Liver (tissue), 9 donors: ENCODE data around the gene ERC1. TPM values are rescaled to one million over a fixed set of nuclear protein-coding genes. Genes with fewer than 3 reads are reported as not detected.

Source experiments
- DNase-seq: peaks from one replicate; pipeline ENCODE4 v3.0.0-alpha.2; 2017; ENCODE audit warnings: low spot score
- H3K27ac ChIP-seq, 2 donors: one replicate each; pipeline ENCODE4 v1.7.0; 2013; ENCODE audit warnings: inconsistent platforms in 2 of 2, low read length in 2 of 2, control low read depth in 1 of 2, low read depth in 1 of 2, mild to moderate bottlenecking in 1 of 2
- H3K27me3 ChIP-seq, 4 donors: one replicate each; pipeline versions ENCODE4 v1.6.1 to v1.7.0; 2013; ENCODE audit warnings: low read length in 3 of 4, inconsistent platforms in 1 of 4, mild to moderate bottlenecking in 1 of 4, moderate library complexity in 1 of 4; ENCODE audit not compliant: control insufficient read depth in 4 of 4, insufficient read depth in 4 of 4
- H3K36me3 ChIP-seq, 4 donors: one replicate each; pipeline versions ENCODE4 v1.6.1 to v1.7.0; 2013; ENCODE audit warnings: low read length in 3 of 4, mild to moderate bottlenecking in 3 of 4, low read depth in 1 of 4, moderate library complexity in 1 of 4; ENCODE audit not compliant: control insufficient read depth in 4 of 4, insufficient read depth in 3 of 4
- H3K4me1 ChIP-seq, 4 donors: one replicate each; pipeline versions ENCODE4 v1.6.1 to v1.7.0; 2013; ENCODE audit warnings: low read length in 3 of 4, mild to moderate bottlenecking in 3 of 4, moderate library complexity in 1 of 4; ENCODE audit not compliant: control insufficient read depth in 4 of 4, insufficient read depth in 4 of 4
- H3K4me3 ChIP-seq, 3 donors: one replicate each; pipeline versions ENCODE4 v1.6.1 to v1.7.0; 2013; ENCODE audit warnings: low read length in 3 of 3, control low read depth in 1 of 3, low read depth in 1 of 3, mild to moderate bottlenecking in 1 of 3
- H3K9ac ChIP-seq, 2 donors: one replicate each; pipeline ENCODE4 v1.7.0; 2013; ENCODE audit warnings: low read length in 2 of 2, mild to moderate bottlenecking in 2 of 2, moderate library complexity in 2 of 2, control low read depth in 1 of 2, low read depth in 1 of 2
- H3K9me3 ChIP-seq, 4 donors: one replicate each; pipeline versions ENCODE4 v1.6.1 to v1.7.0; 2013; ENCODE audit warnings: low read length in 3 of 4; ENCODE audit not compliant: control insufficient read depth in 4 of 4
- EGR1 ChIP-seq, 2 donors: IDR thresholded peaks; 2 replicates each; pipeline ENCODE4 v1.6.1; 2016 to 2018; ENCODE audit warnings: antibody characterized with exemption in 2 of 2, low read depth in 2 of 2
- FOXA1 ChIP-seq: IDR thresholded peaks from 2 replicates; pipeline ENCODE4 v1.6.1; 2016; ENCODE audit warnings: antibody characterized with exemption
- FOXA2 ChIP-seq: IDR thresholded peaks from 2 replicates; pipeline ENCODE4 v1.6.1; 2016; ENCODE audit warnings: antibody characterized with exemption
- GABPA ChIP-seq, 2 donors: IDR thresholded peaks in 1 of 2; conservative IDR thresholded peaks in 1 of 2; 2 replicates each; pipeline ENCODE4 v1.6.1; 2016; ENCODE audit warnings: antibody characterized with exemption in 2 of 2, mild to moderate bottlenecking in 1 of 2, moderate library complexity in 1 of 2
- HNF4A ChIP-seq, 2 donors: conservative IDR thresholded peaks; 2 replicates each; pipeline ENCODE4 v1.6.1; 2016; ENCODE audit warnings: antibody characterized with exemption in 2 of 2, mild to moderate bottlenecking in 2 of 2
- HNF4G ChIP-seq: IDR thresholded peaks from 2 replicates; pipeline ENCODE4 v1.6.1; 2016; ENCODE audit warnings: antibody characterized with exemption
- JUND ChIP-seq, 2 donors: IDR thresholded peaks; 2 replicates each; pipeline ENCODE4 v1.6.1; 2016; ENCODE audit warnings: antibody characterized with exemption in 2 of 2
- NR2F2 ChIP-seq: IDR thresholded peaks from 2 replicates; pipeline ENCODE4 v1.6.1; 2016; ENCODE audit warnings: antibody characterized with exemption
- RAD21 ChIP-seq, 2 donors: IDR thresholded peaks; 2 replicates each; pipeline ENCODE4 v1.6.1; 2016; ENCODE audit warnings: antibody characterized with exemption in 2 of 2, mild to moderate bottlenecking in 2 of 2
- RXRA ChIP-seq, 2 donors: IDR thresholded peaks; 2 replicates each; pipeline ENCODE4 v1.6.1; 2017 to 2018; ENCODE audit warnings: antibody characterized with exemption in 2 of 2, mild to moderate bottlenecking in 1 of 2
- SP1 ChIP-seq: IDR thresholded peaks from 2 replicates; pipeline ENCODE4 v1.6.1; 2018; ENCODE audit warnings: antibody characterized with exemption, mild to moderate bottlenecking
- TAF1 ChIP-seq: conservative IDR thresholded peaks from 2 replicates; pipeline ENCODE4 v1.6.1; 2016; ENCODE audit warnings: antibody characterized with exemption, mild to moderate bottlenecking
- YY1 ChIP-seq: IDR thresholded peaks from 2 replicates; pipeline ENCODE4 v1.6.1; 2016; ENCODE audit warnings: antibody characterized with exemption, mild to moderate bottlenecking
- WGBS: extraction: QIAGEN DNeasy Blood & Tissue Kit; methylation state at CpG from one replicate; pipeline ENCODE4 v1.1.7; 2013; 5-methylcytosine and 5-hydroxymethylcytosine counted together
- polyA plus RNA-seq, 2 donors: library from polyadenylated mRNA; stranded (reverse) in 1 of 2; unstranded in 1 of 2; fragments of 200-250 nt in 1 of 2; fragments of >200 nt in 1 of 2; fragmentation: Nextera tagmentation in 1 of 2; extraction: Ambion mirVana in 1 of 2; gene quantifications; one replicate each; pipeline versions ENCODE4 v1.2.1 to v1.2.3, GENCODE V29; 2013 to 2015
- total RNA-seq, 2 donors: library from RNA; depleted of rRNA; stranded (reverse); fragments of >200 nt; gene quantifications; one replicate each; pipeline ENCODE4 v1.2.3, GENCODE V29; 2014
- TF ChIP-seq, protein P1 (sequence below): IDR thresholded peaks from 2 replicates; pipeline ENCODE4 v1.6.1; 2016; ENCODE audit warnings: antibody characterized with exemption
- TF ChIP-seq, protein P2 (sequence below): IDR thresholded peaks from 2 replicates; pipeline ENCODE4 v1.6.1; 2016; ENCODE audit warnings: antibody characterized with exemption
- TF ChIP-seq, protein P3 (sequence below): IDR thresholded peaks from 2 replicates; pipeline ENCODE4 v1.6.1; 2016; ENCODE audit warnings: antibody characterized with exemption
- TF ChIP-seq, protein P4 (sequence below): IDR thresholded peaks from 2 replicates; pipeline ENCODE4 v1.6.1; 2016; ENCODE audit warnings: antibody characterized with exemption, mild to moderate bottlenecking
- TF ChIP-seq, protein P5 (sequence below): fragments of 150-350 bp; IDR thresholded peaks from 2 replicates; pipeline ENCODE4 v1.5.1; 2017; ENCODE audit warnings: improper control_type of control experiment, low read depth, low read length; ENCODE audit not compliant: missing input control
- donor health status: healthy.
- donor health status: healthy.
- donor health status: healthy.
- donor health status: healthy.
- donor health status: healthy.

Gene ERC1
- total and polyA plus RNA-seq, 4 donors: 6.2 to 50.2 (median 10.3) TPM

DNA sequence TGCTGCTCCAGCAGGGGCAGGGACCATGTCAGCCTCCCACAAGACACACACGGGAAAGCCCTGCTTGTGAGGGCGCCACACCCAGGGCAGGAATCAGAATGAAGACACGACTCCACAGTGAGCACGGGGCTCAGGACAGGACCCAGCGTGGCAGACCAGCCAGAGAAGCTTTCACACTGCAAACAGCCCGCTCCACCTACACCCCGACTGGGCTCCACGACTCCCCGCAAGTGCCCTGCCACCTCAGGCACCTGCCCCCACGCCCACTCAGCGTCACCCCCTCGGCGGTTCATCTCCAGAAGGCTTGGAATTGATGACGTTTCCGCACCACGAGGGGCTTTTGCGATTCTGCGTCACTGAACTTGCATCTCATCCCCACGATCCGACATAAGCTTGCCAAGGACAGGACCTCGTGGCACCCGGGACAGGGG is 512.3 kb downstream of the ERC1 start:
- WGBS: 89% methylated on average over 22 of the region's 22 CpGs
- TF ChIP-seq HNF4G (no peak), TAF1 (no peak), FOXA2 (no peak), GABPA (IDR thresholded peaks at IDR 0.05 in 1 of 2, conservative IDR thresholded peaks at IDR 0.05 in 1 of 2) (no peak), NR2F2 (no peak), RXRA (IDR thresholded peaks at IDR 0.05) (no peak), YY1 (no peak), SP1 (no peak)
- TF ChIP-seq, protein P1, sequence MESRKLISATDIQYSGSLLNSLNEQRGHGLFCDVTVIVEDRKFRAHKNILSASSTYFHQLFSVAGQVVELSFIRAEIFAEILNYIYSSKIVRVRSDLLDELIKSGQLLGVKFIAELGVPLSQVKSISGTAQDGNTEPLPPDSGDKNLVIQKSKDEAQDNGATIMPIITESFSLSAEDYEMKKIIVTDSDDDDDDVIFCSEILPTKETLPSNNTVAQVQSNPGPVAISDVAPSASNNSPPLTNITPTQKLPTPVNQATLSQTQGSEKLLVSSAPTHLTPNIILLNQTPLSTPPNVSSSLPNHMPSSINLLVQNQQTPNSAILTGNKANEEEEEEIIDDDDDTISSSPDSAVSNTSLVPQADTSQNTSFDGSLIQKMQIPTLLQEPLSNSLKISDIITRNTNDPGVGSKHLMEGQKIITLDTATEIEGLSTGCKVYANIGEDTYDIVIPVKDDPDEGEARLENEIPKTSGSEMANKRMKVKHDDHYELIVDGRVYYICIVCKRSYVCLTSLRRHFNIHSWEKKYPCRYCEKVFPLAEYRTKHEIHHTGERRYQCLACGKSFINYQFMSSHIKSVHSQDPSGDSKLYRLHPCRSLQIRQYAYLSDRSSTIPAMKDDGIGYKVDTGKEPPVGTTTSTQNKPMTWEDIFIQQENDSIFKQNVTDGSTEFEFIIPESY: no peak
- TF ChIP-seq, protein P2, sequence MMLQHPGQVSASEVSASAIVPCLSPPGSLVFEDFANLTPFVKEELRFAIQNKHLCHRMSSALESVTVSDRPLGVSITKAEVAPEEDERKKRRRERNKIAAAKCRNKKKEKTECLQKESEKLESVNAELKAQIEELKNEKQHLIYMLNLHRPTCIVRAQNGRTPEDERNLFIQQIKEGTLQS: no peak
- no peak overlapping the region for H3K9ac ChIP-seq
- no peaks in the 10 kb centered on the region for H3K9me3 ChIP-seq
- H3K36me3 ChIP-seq: no peaks in the 10 kb centered on the region
- no peak overlapping the region for H3K4me3 ChIP-seq
- H3K27me3 ChIP-seq: no peaks in the 10 kb centered on the region
- H3K4me1 ChIP-seq: no peaks in the 10 kb centered on the region
- no peak overlapping the region for H3K27ac ChIP-seq
- DNase-seq: no peak

DNA sequence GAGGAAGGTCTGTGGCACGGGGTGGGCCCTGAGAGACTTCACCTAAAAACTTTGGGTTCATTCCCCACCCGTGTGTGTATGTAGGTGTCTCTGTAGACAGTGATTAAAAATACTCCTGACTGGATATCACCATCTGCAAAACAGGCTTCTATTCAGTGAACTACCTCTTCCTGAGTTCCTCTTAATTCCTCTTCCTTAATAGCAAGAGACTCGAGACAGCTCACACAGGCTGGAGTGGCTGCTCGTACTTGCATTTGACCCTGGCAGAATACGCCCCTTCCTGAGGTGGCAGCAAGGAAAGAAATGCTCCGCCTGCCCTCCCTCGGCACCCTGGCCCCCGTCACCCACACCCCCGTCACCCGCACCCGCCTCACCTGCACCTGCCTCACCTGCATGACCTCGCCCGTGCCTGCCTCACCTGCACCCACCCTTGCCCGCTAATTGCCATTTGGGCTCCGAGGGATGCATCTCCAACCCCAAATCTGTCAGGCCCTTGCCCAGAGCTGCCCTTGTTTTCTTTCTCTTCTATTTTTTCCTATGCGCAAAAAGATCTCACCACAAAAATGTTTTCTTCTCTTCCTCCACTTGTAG is 513.4 kb downstream of the ERC1 start:
- Histone ChIP-seq H3K4me3 (no peak overlapping the region), H3K9me3 (no peaks in the 10 kb centered on the region), H3K9ac (no peak overlapping the region), H3K4me1 (no peaks in the 10 kb centered on the region), H3K27ac (no peak overlapping the region), H3K27me3 (no peaks in the 10 kb centered on the region), H3K36me3 (no peaks in the 10 kb centered on the region)
- 77% methylated on average over 16 of the region's 16 CpGs for WGBS
- TF ChIP-seq, protein P3, sequence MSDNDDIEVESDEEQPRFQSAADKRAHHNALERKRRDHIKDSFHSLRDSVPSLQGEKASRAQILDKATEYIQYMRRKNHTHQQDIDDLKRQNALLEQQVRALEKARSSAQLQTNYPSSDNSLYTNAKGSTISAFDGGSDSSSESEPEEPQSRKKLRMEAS: no peak
- TF ChIP-seq SP1 (no peak), HNF4G (no peak), YY1 (no peak), FOXA1 (no peak), EGR1 (IDR thresholded peaks at IDR 0.05; ENCODE audit: low read depth in 2 of 2) (no peak), JUND (IDR thresholded peaks at IDR 0.05) (no peak), RXRA (IDR thresholded peaks at IDR 0.05) (no peak), TAF1 (no peak), FOXA2 (no peak), RAD21 (IDR thresholded peaks at IDR 0.05) (no peak), GABPA (IDR thresholded peaks at IDR 0.05 in 1 of 2, conservative IDR thresholded peaks at IDR 0.05 in 1 of 2) (no peak), HNF4A (conservative IDR thresholded peaks at IDR 0.05) (no peak)
- TF ChIP-seq, protein P4, sequence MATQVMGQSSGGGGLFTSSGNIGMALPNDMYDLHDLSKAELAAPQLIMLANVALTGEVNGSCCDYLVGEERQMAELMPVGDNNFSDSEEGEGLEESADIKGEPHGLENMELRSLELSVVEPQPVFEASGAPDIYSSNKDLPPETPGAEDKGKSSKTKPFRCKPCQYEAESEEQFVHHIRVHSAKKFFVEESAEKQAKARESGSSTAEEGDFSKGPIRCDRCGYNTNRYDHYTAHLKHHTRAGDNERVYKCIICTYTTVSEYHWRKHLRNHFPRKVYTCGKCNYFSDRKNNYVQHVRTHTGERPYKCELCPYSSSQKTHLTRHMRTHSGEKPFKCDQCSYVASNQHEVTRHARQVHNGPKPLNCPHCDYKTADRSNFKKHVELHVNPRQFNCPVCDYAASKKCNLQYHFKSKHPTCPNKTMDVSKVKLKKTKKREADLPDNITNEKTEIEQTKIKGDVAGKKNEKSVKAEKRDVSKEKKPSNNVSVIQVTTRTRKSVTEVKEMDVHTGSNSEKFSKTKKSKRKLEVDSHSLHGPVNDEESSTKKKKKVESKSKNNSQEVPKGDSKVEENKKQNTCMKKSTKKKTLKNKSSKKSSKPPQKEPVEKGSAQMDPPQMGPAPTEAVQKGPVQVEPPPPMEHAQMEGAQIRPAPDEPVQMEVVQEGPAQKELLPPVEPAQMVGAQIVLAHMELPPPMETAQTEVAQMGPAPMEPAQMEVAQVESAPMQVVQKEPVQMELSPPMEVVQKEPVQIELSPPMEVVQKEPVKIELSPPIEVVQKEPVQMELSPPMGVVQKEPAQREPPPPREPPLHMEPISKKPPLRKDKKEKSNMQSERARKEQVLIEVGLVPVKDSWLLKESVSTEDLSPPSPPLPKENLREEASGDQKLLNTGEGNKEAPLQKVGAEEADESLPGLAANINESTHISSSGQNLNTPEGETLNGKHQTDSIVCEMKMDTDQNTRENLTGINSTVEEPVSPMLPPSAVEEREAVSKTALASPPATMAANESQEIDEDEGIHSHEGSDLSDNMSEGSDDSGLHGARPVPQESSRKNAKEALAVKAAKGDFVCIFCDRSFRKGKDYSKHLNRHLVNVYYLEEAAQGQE: no peak
- TF ChIP-seq, protein P2: no peak
- TF ChIP-seq, protein P1: no peak
- TF ChIP-seq, protein P5, sequence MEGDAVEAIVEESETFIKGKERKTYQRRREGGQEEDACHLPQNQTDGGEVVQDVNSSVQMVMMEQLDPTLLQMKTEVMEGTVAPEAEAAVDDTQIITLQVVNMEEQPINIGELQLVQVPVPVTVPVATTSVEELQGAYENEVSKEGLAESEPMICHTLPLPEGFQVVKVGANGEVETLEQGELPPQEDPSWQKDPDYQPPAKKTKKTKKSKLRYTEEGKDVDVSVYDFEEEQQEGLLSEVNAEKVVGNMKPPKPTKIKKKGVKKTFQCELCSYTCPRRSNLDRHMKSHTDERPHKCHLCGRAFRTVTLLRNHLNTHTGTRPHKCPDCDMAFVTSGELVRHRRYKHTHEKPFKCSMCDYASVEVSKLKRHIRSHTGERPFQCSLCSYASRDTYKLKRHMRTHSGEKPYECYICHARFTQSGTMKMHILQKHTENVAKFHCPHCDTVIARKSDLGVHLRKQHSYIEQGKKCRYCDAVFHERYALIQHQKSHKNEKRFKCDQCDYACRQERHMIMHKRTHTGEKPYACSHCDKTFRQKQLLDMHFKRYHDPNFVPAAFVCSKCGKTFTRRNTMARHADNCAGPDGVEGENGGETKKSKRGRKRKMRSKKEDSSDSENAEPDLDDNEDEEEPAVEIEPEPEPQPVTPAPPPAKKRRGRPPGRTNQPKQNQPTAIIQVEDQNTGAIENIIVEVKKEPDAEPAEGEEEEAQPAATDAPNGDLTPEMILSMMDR: no peak
- no peak for DNase-seq
